Measurements from ENCODE around the gene MBOAT2. TPM values are rescaled to one million over a fixed set of nuclear protein-coding genes. Genes with fewer than 3 reads are reported as not detected.
A peak's percentile ranks its signal among the peaks of the same experiment; 100 is the strongest.

Gene MBOAT2
- total RNA-seq, 1 donor from 2014 or later, result 34.9 TPM

GRCh38 chr2:9004338-9005204 lies 1.1 kb upstream of the MBOAT2 start:
- no peak for DNase-seq (ENCODE audit: low read depth)
- no peak for TF ChIP-seq CTCF (conservative IDR thresholded peaks at IDR 0.05; ENCODE audit: low read depth, low read length)
- peak overlapping the region; percentile 75 for H3K4me3 ChIP-seq (ENCODE audit: low read depth, low read length)

- peak overlapping the region; percentile 70 for H3K4me3 ChIP-seq (ENCODE audit: low read depth, low read length)
- no peak for TF ChIP-seq CTCF (conservative IDR thresholded peaks at IDR 0.05; ENCODE audit: low read depth, low read length)
- DNase-seq (ENCODE audit: low read depth), result no peak
Measured at GRCh38 chr2:9003366-9003615, 193 bp downstream of the MBOAT2 start.

GRCh38 chr2:9002637-9003365 lies 683 bp downstream of the MBOAT2 start:
- no peak for DNase-seq (ENCODE audit: low read depth)
- no peak for TF ChIP-seq CTCF (conservative IDR thresholded peaks at IDR 0.05; ENCODE audit: low read depth, low read length)
- H3K4me3 ChIP-seq (ENCODE audit: low read depth, low read length), result peak overlapping the region; percentile 70

GRCh38 chr2:9002313-9002636 lies 1.2 kb downstream of the MBOAT2 start:
- H3K4me3 ChIP-seq (ENCODE audit: low read depth, low read length), result peak overlapping the region; percentile 70
- no peak for TF ChIP-seq CTCF (conservative IDR thresholded peaks at IDR 0.05; ENCODE audit: low read depth, low read length)
- DNase-seq (ENCODE audit: low read depth), result no peak

- peak overlapping the region; percentile 70 for H3K4me3 ChIP-seq (ENCODE audit: low read depth, low read length)
- TF ChIP-seq CTCF (conservative IDR thresholded peaks at IDR 0.05; ENCODE audit: low read depth, low read length), result no peak
- no peak for DNase-seq (ENCODE audit: low read depth)
Measured at GRCh38 chr2:9001778-9002177, 1.7 kb downstream of the MBOAT2 start.

- DNase-seq (ENCODE audit: low read depth), result no peak
- H3K4me3 ChIP-seq (ENCODE audit: low read depth, low read length), result no peak overlapping the region
- no peak for TF ChIP-seq CTCF (conservative IDR thresholded peaks at IDR 0.05; ENCODE audit: low read depth, low read length)
Measured at GRCh38 chr2:9001229-9001628, 2.3 kb downstream of the MBOAT2 start.

- DNase-seq (ENCODE audit: low read depth), result no peak
- TF ChIP-seq CTCF (conservative IDR thresholded peaks at IDR 0.05; ENCODE audit: low read depth, low read length), result no peak
- no peak overlapping the region for H3K4me3 ChIP-seq (ENCODE audit: low read depth, low read length)
Measured at GRCh38 chr2:9000442-9000841, 3.0 kb downstream of the MBOAT2 start.
